Stimulated activated CD4-positive, alpha-beta T cell treated with anti-CD3 and anti-CD28 coated beads, Interleukin-1b, Interleukin-23, amount 100 ng/mL, for 24 hours (primary cell): Measurements from ENCODE around the gene ERI3.

Experiments used
- DNase-seq, 4 experiments: peaks; one replicate each; pipeline ENCODE4 v3.0.0-alpha.2; 2020; ENCODE audit warnings: low read depth in 4 of 4, low spot score in 1 of 4

Gene ERI3

GRCh38 chr1:44351289-44351688, 3.8 kb downstream of the ERI3 start:
- DNase-seq: no peak

- no peak for DNase-seq
Observed at GRCh38 chr1:44348061-44348485, 7.0 kb downstream of the ERI3 start.

GRCh38 chr1:44347280-44347679, 7.8 kb downstream of the ERI3 start:
- no peak for DNase-seq

GRCh38 chr1:44346878-44347277, 8.2 kb downstream of the ERI3 start:
- DNase-seq: no peak

- no peak for DNase-seq
Observed at GRCh38 chr1:44346184-44346583, 8.9 kb downstream of the ERI3 start.

GRCh38 chr1:44345187-44345775, 9.8 kb downstream of the ERI3 start:
- no peak for DNase-seq

- DNase-seq: no peak
Observed at GRCh38 chr1:44339731-44340130, 15.3 kb downstream of the ERI3 start.

- DNase-seq: no peak
Observed at GRCh38 chr1:44338136-44338535, 16.9 kb downstream of the ERI3 start.

- no peak for DNase-seq
Observed at GRCh38 chr1:44336668-44337067, 18.4 kb downstream of the ERI3 start.

- DNase-seq: no peak
Observed at GRCh38 chr1:44334968-44335367, 20.1 kb downstream of the ERI3 start.

GRCh38 chr1:44333376-44333775, 21.7 kb downstream of the ERI3 start:
- DNase-seq: no peak

- no peak for DNase-seq
Observed at GRCh38 chr1:44332505-44332904, 22.6 kb downstream of the ERI3 start.

GRCh38 chr1:44330935-44331334, 24.1 kb downstream of the ERI3 start:
- no peak for DNase-seq

GRCh38 chr1:44328671-44329416, 26.2 kb downstream of the ERI3 start:
- no peak for DNase-seq

- no peak for DNase-seq
Observed at GRCh38 chr1:44327679-44328491, 27.2 kb downstream of the ERI3 start.

- DNase-seq: no peak
Observed at GRCh38 chr1:44326821-44327465, 28.1 kb downstream of the ERI3 start.

- no peak for DNase-seq
Observed at GRCh38 chr1:44326024-44326701, 28.9 kb downstream of the ERI3 start.

- DNase-seq: no peak
Observed at GRCh38 chr1:44323947-44324346, 31.1 kb downstream of the ERI3 start.

GRCh38 chr1:44322367-44322766, 32.7 kb downstream of the ERI3 start:
- no peak for DNase-seq

- DNase-seq: no peak
Observed at GRCh38 chr1:44321466-44321865, 33.6 kb downstream of the ERI3 start.
